GM06990 (cell line): ENCODE measurements around the gene THOC6.
"Not testable (repeated sequence)": the region's sequence is repeated elsewhere in the genome, so short reads cannot be mapped to it uniquely, and the experiment has no call there.

Experiments
- DNase-seq: peaks from one replicate; pipeline ENCODE4 v3.0.0-alpha.2; 2011; ENCODE audit not compliant: insufficient read length; ENCODE audit errors: extremely low read depth
- H3K27me3 ChIP-seq: replicated peaks from 2 replicates; pipeline ENCODE4 v1.6.0; 2011; ENCODE audit warnings: low read length; ENCODE audit not compliant: control insufficient read depth, insufficient read depth
- H3K36me3 ChIP-seq: 2 replicates; pipeline ENCODE4 v1.5.1; 2011; ENCODE audit warnings: low read length; ENCODE audit not compliant: control insufficient read depth, insufficient read depth
- H3K4me3 ChIP-seq: replicated peaks from 2 replicates; pipeline ENCODE4 v1.5.1; 2011; ENCODE audit warnings: low read depth, mild to moderate bottlenecking, control low read depth, low read length
- TF ChIP-seq, protein P1 (sequence below): IDR thresholded peaks from 2 replicates; pipeline ENCODE4 v1.5.1; 2011; ENCODE audit warnings: low read length, control low read depth, mild to moderate bottlenecking, inconsistent platforms; ENCODE audit not compliant: insufficient read depth, poor library complexity, severe bottlenecking

THOC6 gene

DNA sequence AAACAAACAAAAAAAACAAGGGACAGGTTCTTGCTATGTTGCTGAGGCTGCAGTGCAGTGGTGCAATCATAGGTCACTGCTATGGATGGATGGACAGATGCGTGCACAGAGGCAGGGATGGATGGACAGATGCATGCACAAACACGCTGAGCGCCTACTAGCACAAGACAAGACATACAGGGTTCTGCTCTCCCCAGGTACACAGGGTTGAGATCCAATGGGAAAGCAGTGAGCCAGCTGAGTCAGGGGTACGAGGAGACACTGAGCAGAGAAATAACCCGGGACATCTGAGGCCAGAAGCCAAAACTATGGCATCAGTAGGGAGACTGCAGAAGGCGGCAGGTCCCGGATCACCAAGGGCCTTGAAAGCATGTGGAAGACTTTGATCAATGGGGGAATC is 47.8 kb downstream of the THOC6 start:
- no peak overlapping the region for H3K4me3 ChIP-seq
- no peaks in the 10 kb centered on the region for H3K27me3 ChIP-seq
- DNase-seq: no peak
- TF ChIP-seq, protein P1, sequence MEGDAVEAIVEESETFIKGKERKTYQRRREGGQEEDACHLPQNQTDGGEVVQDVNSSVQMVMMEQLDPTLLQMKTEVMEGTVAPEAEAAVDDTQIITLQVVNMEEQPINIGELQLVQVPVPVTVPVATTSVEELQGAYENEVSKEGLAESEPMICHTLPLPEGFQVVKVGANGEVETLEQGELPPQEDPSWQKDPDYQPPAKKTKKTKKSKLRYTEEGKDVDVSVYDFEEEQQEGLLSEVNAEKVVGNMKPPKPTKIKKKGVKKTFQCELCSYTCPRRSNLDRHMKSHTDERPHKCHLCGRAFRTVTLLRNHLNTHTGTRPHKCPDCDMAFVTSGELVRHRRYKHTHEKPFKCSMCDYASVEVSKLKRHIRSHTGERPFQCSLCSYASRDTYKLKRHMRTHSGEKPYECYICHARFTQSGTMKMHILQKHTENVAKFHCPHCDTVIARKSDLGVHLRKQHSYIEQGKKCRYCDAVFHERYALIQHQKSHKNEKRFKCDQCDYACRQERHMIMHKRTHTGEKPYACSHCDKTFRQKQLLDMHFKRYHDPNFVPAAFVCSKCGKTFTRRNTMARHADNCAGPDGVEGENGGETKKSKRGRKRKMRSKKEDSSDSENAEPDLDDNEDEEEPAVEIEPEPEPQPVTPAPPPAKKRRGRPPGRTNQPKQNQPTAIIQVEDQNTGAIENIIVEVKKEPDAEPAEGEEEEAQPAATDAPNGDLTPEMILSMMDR: no peak
- peaks cover 5% of the 10 kb centered on the region for H3K36me3 ChIP-seq

DNA sequence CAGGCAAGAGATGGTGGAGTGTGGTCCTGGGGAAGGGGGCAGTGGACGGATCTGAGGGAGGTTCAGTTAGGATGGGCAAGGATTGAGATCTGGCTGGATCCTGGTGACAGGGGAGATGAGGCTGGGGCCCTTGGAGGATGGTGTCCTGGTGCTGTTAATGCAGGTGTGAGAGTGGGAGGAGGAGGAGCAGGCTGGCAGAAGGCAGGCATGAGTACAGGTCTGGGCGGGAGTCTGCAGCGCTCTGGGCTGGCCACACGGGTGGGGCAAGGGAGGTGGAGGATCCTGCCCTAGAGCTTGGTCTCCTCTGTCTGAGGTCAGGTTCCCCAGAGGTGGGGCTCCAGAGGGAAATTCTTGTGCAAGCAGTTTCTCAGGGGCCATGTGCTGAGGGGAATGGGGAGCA is 48.3 kb downstream of the THOC6 start:
- H3K36me3 ChIP-seq, DNase-seq, H3K4me3 ChIP-seq, H3K27me3 ChIP-seq: not testable (repeated sequence)

DNA sequence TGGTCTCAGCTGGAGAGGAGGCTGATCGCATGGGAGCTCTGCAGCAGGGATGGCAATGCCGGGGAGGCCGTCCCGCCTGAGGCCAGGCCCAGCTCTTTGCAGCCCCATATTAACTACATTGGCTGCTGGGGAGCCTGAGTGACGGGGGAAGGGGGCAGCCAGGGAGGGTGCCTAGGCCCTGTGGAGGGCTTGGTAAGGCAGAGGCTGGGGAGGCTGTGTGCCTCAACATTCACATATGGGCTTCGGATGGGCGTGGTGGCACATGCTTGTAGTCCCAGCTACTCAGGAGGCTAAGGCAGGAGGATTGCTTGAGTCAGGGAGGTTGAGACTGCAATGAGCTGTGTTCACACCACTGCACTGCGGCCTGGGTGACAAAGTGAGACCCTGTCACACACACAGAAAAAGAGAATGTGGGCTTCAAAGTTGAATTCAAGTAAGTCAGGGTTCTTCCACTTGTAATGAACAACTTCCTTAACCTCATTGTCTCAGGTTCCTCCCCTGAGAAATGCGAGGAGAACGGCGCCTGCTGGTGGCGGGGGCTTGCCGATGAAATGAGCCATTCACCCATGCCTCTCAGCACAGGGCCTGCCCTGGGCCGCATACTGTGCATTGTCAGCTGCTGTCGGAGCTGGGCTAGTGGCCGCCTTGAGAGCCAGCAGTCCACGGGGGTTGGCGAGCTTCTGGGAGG is 48.9 kb downstream of the THOC6 start:
- H3K36me3 ChIP-seq, DNase-seq, H3K27me3 ChIP-seq, H3K4me3 ChIP-seq: not testable (repeated sequence)
- TF ChIP-seq, protein P1: peak; percentile 33

DNA sequence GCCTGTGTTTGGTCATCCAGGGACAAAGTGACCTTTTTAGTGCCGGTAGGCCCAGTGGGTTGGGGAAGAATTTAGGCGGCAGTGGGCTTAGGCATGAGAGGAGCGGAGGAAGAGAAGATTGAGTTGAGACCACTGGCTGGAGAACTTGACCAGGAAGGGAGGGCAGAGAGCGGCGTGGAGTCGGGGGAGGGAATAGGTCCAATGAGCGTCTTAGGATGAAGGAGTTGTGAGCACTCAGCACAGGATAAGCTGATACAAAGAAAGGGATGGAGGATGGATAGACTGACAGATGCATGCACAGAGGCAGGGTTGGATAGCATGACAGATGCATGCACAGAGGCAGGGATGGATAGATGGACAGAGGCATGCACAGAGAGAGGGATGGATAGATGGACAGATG is 49.6 kb downstream of the THOC6 start:
- Histone ChIP-seq H3K27me3 (no peaks in the 10 kb centered on the region), H3K36me3 (peaks cover 3% of the 10 kb centered on the region), H3K4me3 (no peak overlapping the region)
- TF ChIP-seq, protein P1: no peak
- DNase-seq: no peak

DNA sequence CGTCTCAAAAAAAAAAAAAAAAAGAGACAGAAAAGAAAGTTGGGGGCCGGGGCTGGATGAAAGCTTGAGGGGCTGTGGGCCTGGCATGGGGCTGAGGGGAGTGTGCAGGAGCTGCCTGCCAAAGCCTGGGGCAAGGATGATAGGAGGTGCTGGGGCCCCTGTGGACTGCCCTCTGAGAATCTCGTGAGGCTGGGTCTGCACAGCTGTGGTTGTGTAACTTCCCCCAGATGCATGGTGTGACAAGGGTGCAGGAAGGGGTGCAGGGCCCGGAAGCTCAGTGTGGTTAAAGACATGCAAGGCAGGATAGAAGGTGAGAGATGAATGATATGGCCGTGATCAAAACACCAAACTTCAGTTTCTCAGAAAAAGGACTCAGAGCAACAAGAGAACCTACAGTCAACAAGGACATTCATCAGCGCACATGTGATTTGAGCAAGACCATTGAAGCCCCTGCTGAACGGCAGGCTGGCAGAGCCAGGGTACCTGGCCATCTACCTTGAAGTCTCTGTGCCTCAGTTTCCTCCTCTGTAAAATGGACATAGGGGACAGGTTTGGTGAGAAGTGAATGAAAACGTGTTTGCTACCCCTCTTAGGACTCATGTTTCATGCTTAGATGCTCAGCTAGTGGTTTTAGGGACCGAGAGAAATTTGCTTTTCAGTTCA is 51.2 kb downstream of the THOC6 start:
- no peaks in the 10 kb centered on the region for H3K27me3 ChIP-seq
- peak; percentile 76 for DNase-seq
- H3K36me3 ChIP-seq: no peaks in the 10 kb centered on the region
- H3K4me3 ChIP-seq: peak overlapping the region; percentile 10; the same call in 1 of the 2 replicates
- TF ChIP-seq, protein P1: no peak

DNA sequence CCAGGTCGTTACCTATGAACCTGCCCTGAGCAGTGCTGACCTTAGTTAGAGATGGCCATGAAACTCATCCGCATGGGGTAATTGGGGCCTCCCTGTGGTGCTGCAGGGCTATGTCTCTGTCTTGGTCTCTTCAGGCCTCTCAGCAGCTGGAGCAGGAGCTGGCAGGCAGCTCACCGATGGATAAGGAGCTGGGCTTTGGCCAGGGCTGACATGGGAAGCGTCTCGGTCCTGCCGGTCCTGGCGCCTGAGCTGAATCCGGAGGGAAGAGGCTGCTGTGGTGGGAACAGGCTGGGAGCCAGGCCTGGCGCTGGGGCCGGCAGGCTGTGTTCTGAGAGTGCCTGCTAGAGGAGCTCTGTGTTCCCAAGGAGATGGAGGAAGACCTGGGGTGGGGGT is 51.7 kb downstream of the THOC6 start:
- TF ChIP-seq, protein P1: no peak

DNA sequence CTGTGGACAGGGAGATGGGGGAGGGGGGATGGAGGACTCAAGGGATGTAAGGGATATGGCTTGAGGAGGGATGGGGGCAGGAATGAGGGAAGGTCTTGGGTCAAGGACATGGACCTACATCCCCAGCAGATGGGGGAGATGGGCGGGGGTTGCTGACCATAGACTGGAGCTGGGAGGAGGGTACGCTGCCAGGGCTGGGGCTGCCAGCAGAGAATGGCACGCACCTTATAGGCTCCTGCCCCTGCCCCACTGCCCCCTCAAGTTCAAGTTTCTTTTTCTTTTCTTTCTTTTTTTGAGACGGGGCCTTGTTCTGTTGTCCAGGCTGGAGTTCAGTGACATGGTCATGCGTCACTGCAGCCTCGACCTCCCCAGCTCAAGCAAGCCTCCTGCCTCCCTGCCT is 52.1 kb downstream of the THOC6 start:
- H3K27me3 ChIP-seq, DNase-seq, H3K36me3 ChIP-seq, H3K4me3 ChIP-seq: not testable (repeated sequence)

More for the DNA sequence above, 51.7 kb downstream of the THOC6 start:
- no peak for DNase-seq
- H3K36me3 ChIP-seq: no peaks in the 10 kb centered on the region
- no peaks in the 10 kb centered on the region for H3K27me3 ChIP-seq
- H3K4me3 ChIP-seq: no peak overlapping the region
